K562 (cell line): ENCODE results near the gene TBX19. TPM values are rescaled to one million over a fixed set of nuclear protein-coding genes. Genes with fewer than 3 reads are reported as not detected.
A peak's percentile ranks its signal among the peaks of the same experiment; 100 is the strongest.

ENCODE experiments used
- CBFA2T3 ChIP-seq: fragments of 450-650 bp; IDR thresholded peaks from 2 replicates; pipeline ENCODE4 v1.6.1; 2017
- CHD1 ChIP-seq: fragments of 200-600 bp; sonication (generic); IDR thresholded peaks from one replicate; pipeline ENCODE4 v1.6.1; 2012; ENCODE audit warnings: mild to moderate bottlenecking, moderate library complexity, low read length, inconsistent platforms
- CTBP1 ChIP-seq: fragments of 450-650 bp; IDR thresholded peaks from 2 replicates; pipeline ENCODE4 v1.6.1; 2016; ENCODE audit warnings: borderline replicate concordance
- EGR1 ChIP-seq: fragments of 450-650 bp; conservative IDR thresholded peaks from 2 replicates; pipeline ENCODE4 v1.6.1; 2017; ENCODE audit warnings: mild to moderate bottlenecking
- ETS2 ChIP-seq: IDR thresholded peaks from 2 replicates; pipeline ENCODE4 v1.6.1; 2016; ENCODE audit warnings: borderline replicate concordance, missing genetic modification characterization, mild to moderate bottlenecking, moderate library complexity, missing compliant biosample characterization; ENCODE audit not compliant: poor library complexity, severe bottlenecking
- GABPB1 ChIP-seq: sonication (generic); formaldehyde crosslinking; IDR thresholded peaks from 2 replicates; pipeline ENCODE4 v1.8.0; 2022; ENCODE audit warnings: mild to moderate bottlenecking, missing genetic modification reagents
- HBP1 ChIP-seq: fragments of 450-650 bp; formaldehyde crosslinking; IDR thresholded peaks from 2 replicates; pipeline ENCODE4 v1.4.0; 2022; ENCODE audit warnings: missing genetic modification characterization
- HMBOX1 ChIP-seq: sonication (generic); IDR thresholded peaks from 2 replicates; pipeline ENCODE4 v1.6.1; 2016
- JUND ChIP-seq, 2 experiments: IDR thresholded peaks; 2 replicates in 1 of 2; 3 replicates in 1 of 2; pipeline ENCODE4 v1.6.1; 2011; ENCODE audit warnings: borderline replicate concordance in 2 of 2, low read depth in 2 of 2, low read length in 2 of 2, improper control_type of control experiment in 1 of 2, missing biosample characterization in 1 of 2, missing genetic modification characterization in 1 of 2, missing genetic modification reagents in 1 of 2
- L3MBTL2 ChIP-seq: fragments of 450-650 bp; IDR thresholded peaks from 2 replicates; pipeline ENCODE4 v1.6.1; 2016; ENCODE audit warnings: mild to moderate bottlenecking, moderate library complexity
- PHF8 ChIP-seq: fragments of 200-600 bp; sonication (generic); IDR thresholded peaks from 2 replicates; pipeline ENCODE4 v1.6.1; 2012; ENCODE audit warnings: mixed run types, mild to moderate bottlenecking, inconsistent platforms, low read length, moderate library complexity, borderline replicate concordance
- PHTF2 ChIP-seq: fragments of 250-450 bp; sonication (Bioruptor Pico); IDR thresholded peaks from 2 replicates; pipeline ENCODE4 v1.5.0; 2021; ENCODE audit warnings: mild to moderate bottlenecking
- SIX5 ChIP-seq, 2 experiments: IDR thresholded peaks; 2 replicates each; pipeline ENCODE4 v1.6.1; 2011; ENCODE audit warnings: low read length in 2 of 2, borderline replicate concordance in 1 of 2, low read depth in 1 of 2, mild to moderate bottlenecking in 1 of 2, moderate library complexity in 1 of 2; ENCODE audit not compliant: insufficient read depth in 1 of 2
- SMC3 ChIP-seq: conservative IDR thresholded peaks from 2 replicates; pipeline ENCODE4 v1.6.1; 2011; ENCODE audit warnings: low read depth, low read length, improper control_type of control experiment; ENCODE audit not compliant: insufficient read depth
- SRF ChIP-seq, 2 experiments: fragments of 250-450, 450-650 bp in 1 of 2; sonication (Bioruptor Pico) in 1 of 2; sonication (generic) in 1 of 2; formaldehyde crosslinking; IDR thresholded peaks; 2 replicates each; pipeline versions ENCODE4 v1.5.0 to v1.5.1; 2020 to 2022; ENCODE audit warnings: mild to moderate bottlenecking in 1 of 2, missing genetic modification reagents in 1 of 2
- THAP12 ChIP-seq: fragments of 250-450 bp; sonication (Bioruptor Pico); IDR thresholded peaks from 2 replicates; pipeline ENCODE4 v1.9.0; 2021; ENCODE audit warnings: mild to moderate bottlenecking, inconsistent platforms
- TOE1 ChIP-seq, 2 experiments: fragments of 450-650 bp in 1 of 2; sonication (generic) in 1 of 2; formaldehyde crosslinking in 1 of 2; IDR thresholded peaks; 2 replicates each; pipeline versions ENCODE4 v1.7.1 to v1.8.0; 2016 to 2022; ENCODE audit warnings: borderline replicate concordance in 2 of 2, mild to moderate bottlenecking in 2 of 2, antibody characterized with exemption in 1 of 2, inconsistent platforms in 1 of 2, low read depth in 1 of 2, missing genetic modification reagents in 1 of 2, moderate library complexity in 1 of 2
- ZBTB34 ChIP-seq: fragments of 250-450 bp; sonication (Bioruptor Pico); IDR thresholded peaks from 2 replicates; pipeline ENCODE4 v1.8.0; 2021; ENCODE audit warnings: mild to moderate bottlenecking, moderate library complexity
- ZNF668 ChIP-seq: fragments of 250-450 bp; sonication (Bioruptor Pico); IDR thresholded peaks from 2 replicates; pipeline ENCODE4 v1.8.0; 2022; ENCODE audit warnings: mild to moderate bottlenecking, inconsistent platforms
- polyA plus RNA-seq, 8 experiments: library from polyadenylated mRNA; depleted of rRNA in 4 of 8; stranded (reverse) in 5 of 8; unstranded in 3 of 8; fragments of >200 nt; fragmentation: Nextera tagmentation in 2 of 8; fragmentation: Illumina TruSeq in 1 of 8; extraction: Ambion mirVana in 2 of 8; extraction: Trizol in 1 of 8; gene quantifications; 2 replicates each; pipeline versions ENCODE4 v1.2.1 to v1.2.3, GENCODE V29; 2011 to 2014; ENCODE audit warnings: inconsistent platforms in 1 of 8, missing spikeins in 1 of 8
- total RNA-seq, 7 experiments: library from RNA; depleted of rRNA in 6 of 7; stranded (reverse); fragments of >200 nt in 6 of 7; fragmentation: Illumina TruSeq in 2 of 7; extraction: Trizol in 2 of 7; gene quantifications; 2 replicates each; pipeline versions ENCODE4 v1.2.1 to v1.2.3, GENCODE V29; 2011 to 2021; ENCODE audit warnings: low replicate concordance in 1 of 7

Gene TBX19
- total and polyA plus RNA-seq, 9 of the 15 experiments (the other 6 are each of a cell fraction or from before 2014, with no cell fraction given): 0.32 to 3.1 (median 0.95) TPM

- TF ChIP-seq TOE1 (IDR thresholded peaks at IDR 0.05; ENCODE audit: borderline replicate concordance) (peak; percentile 28; the same call in 1 of the 2 replicates), TOE1 (CRISPR knock-in tag; IDR thresholded peaks at IDR 0.05; ENCODE audit: borderline replicate concordance, low read depth) (no peak), HMBOX1 (peak; percentile 68), CTBP1 (peak; percentile 60; the same call in 1 of the 2 replicates), JUND (IDR thresholded peaks at IDR 0.05; ENCODE audit: borderline replicate concordance, low read depth, low read length) (peak; percentile 86), JUND (tag; IDR thresholded peaks at IDR 0.05; ENCODE audit: borderline replicate concordance, low read depth, low read length) (peak; percentile 86; the same call in 1 of the 3 replicates), EGR1 (peak; percentile 89), GABPB1 (CRISPR knock-in tag) (0 out of 2 replicates have a peak, but pooled peaks have one; percentile 22), THAP12 (no peak), ZBTB34 (CRISPR knock-in tag) (no peak), CBFA2T3 (peak; percentile 37), SMC3 (peak; percentile 94), HBP1 (CRISPR knock-in tag) (no peak), ETS2 (tag) (no peak), L3MBTL2 (no peak), CHD1 (no peak), SIX5 (IDR thresholded peaks at IDR 0.05; ENCODE audit: borderline replicate concordance in 1 of 2, insufficient read depth in 1 of 2, low read depth in 1 of 2, low read length in 2 of 2) (no peak), ZNF668 (CRISPR knock-in tag) (0 out of 2 replicates have a peak, but pooled peaks have one; percentile 16), PHTF2 (CRISPR knock-in tag) (no peak), PHF8 (no peak), SRF (CRISPR knock-in tag; IDR thresholded peaks at IDR 0.05) (peak in 1 of 2 experiments; percentile 35; a peak in 1 of 4 replicates)
Observed at GRCh38 chr1:168342572-168343280, 62.0 kb downstream of the TBX19 start (continued).
